ENCODE results near the gene ME1.

Gene ME1

DNA sequence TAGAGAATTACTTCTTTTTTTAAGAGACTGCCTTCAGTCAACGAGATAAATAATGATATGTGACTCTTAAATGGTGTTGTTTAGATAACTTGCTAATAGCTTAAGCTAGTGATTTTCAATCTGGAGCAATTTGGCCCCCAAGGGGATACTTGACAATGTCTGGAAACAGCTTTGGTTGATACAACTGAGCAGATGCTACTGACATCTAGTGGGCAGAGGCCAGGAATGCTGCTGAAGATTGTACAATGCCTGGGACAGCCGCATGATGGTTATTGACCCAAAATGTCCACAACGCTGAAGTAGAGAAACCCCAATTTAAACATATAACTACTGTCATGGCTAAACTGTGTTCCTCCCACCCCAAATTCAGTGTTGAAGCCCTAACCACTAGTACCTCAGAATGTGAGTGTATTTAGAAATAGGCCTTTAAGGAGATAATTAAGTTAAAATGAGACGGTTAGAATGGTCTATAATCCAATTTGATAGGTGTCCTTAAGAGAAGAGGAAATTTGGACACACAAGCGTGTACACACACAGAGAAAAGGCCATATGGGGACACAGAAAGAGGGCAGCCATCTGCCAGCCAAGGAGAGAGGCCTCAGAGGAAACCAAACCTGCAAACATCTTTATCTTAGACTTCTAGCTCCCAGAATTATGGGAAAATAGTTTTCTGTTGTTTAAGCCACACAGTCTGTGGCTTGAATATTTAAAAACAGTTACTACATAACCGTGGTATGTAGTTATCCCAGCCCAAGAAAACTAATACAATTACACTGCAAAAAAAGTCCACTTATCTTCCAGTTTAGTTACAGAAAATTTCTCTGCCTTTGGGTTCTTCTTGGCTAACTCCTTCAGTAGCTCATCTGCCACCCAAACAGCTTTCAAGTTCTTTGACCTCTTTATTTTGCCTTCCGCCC lies 215.5 kb downstream of the ME1 start:
- TF ChIP-seq CTCF (IDR thresholded peaks at IDR 0.05; ENCODE audit: low read depth, low read length, missing control alignments) = peak; percentile 94
- peak; percentile 63 for DNase-seq (ENCODE audit: low read depth)
- in situ Hi-C loops (cut with HindIII; ENCODE audit: low sequenced_read_pairs) = no loop called here
- no peak overlapping the region for H3K4me3 ChIP-seq (ENCODE audit: low read depth, low read length)

DNA sequence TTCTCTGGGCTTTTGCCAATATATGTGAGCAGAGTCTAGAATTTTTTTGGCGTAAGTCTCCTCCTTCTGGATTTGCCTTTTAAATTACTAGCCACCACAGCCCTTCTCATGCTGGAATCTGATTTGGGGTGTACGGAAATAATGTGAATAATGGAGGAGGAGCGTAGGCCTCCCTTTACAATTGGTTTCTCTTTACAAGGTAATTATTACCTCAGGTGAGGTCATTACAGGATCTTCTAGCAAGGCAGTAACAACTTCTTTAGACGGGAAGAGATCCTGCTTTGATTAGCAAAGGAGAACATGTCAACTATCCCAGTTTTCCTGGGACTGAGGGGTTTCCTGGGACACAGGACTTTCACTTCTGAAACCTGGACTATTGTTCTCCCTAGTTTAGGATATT lies 228.8 kb downstream of the ME1 start:
- no peak for DNase-seq (ENCODE audit: low read depth)
- no peak overlapping the region for H3K4me3 ChIP-seq (ENCODE audit: low read depth, low read length)
- in situ Hi-C loops (cut with HindIII; ENCODE audit: low sequenced_read_pairs) = no loop called here
- no peak for TF ChIP-seq CTCF (IDR thresholded peaks at IDR 0.05; ENCODE audit: low read depth, low read length, missing control alignments)

DNA sequence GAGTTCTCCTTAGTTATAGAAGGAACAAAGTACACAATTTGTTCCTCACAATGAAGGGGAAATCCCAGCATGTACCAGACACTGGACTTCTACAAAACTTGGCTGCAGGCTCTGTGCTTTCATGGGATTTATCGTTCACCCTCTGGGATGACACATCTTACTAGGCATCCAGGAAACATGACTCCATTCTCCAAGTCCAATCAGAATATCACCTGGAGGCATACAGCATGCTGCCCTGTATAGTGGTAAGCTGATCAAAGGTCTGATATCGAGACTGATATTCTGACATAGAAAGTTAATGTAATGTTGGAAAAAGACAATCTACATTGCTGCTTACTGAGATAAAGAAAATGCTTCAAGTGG lies 231.0 kb downstream of the ME1 start:
- no peak overlapping the region for H3K4me3 ChIP-seq (ENCODE audit: low read depth, low read length)
- in situ Hi-C loops (cut with HindIII; ENCODE audit: low sequenced_read_pairs) = no loop called here
- no peak for TF ChIP-seq CTCF (IDR thresholded peaks at IDR 0.05; ENCODE audit: low read depth, low read length, missing control alignments)
- peak; percentile 41 for DNase-seq (ENCODE audit: low read depth)

GRCh38 chr6:83199173-83199862 lies 231.5 kb downstream of the ME1 start:
- DNase-seq (ENCODE audit: low read depth) = no peak

DNA sequence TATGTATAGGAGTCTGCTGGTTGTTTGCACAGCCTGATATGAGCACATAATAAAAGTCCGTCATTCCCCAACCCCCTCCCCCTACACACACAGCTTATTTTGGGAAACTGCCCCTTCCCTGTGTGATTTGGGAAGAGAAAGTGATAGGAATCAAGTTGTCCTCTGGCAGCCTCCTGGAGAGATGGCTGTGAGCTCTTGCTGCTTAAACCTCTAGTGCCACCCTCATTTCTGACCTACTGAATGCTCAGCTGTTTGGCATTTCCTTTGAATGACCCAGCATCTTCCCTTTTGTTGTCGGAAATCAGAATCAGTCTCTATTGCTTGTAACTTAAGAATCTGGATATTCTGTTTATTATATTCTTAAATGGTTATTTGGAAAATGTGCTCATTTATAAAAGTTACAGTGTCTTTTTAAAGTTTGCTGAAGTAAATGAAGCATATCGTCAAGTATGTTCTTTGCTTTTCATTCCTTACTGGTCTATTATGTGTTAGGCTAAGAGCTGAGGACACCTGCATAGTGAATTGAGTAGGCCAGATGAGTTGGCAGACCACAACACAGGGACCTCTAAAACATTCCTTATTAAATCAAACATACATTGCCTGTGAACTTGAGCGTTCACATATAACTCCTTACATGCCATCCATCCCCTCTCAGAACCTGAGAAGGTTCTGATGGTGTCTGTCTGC lies 232.2 kb downstream of the ME1 start:
- TF ChIP-seq CTCF (IDR thresholded peaks at IDR 0.05; ENCODE audit: low read depth, low read length, missing control alignments) = no peak
- DNase-seq (ENCODE audit: low read depth) = no peak
- H3K4me3 ChIP-seq (ENCODE audit: low read depth, low read length) = no peak overlapping the region
- in situ Hi-C loops (cut with HindIII; ENCODE audit: low sequenced_read_pairs) = no loop called here

More at GRCh38 chr6:83199173-83199862, 231.5 kb downstream of the ME1 start:
- in situ Hi-C loops (cut with HindIII; ENCODE audit: low sequenced_read_pairs) = no loop called here
- TF ChIP-seq CTCF (IDR thresholded peaks at IDR 0.05; ENCODE audit: low read depth, low read length, missing control alignments) = no peak
- H3K4me3 ChIP-seq (ENCODE audit: low read depth, low read length) = no peak overlapping the region

- DNase-seq (ENCODE audit: low read depth) = no peak
- in situ Hi-C loops (cut with HindIII; ENCODE audit: low sequenced_read_pairs) = no loop called here
- H3K4me3 ChIP-seq (ENCODE audit: low read depth, low read length) = peak overlapping the region; percentile 90
- no peak for TF ChIP-seq CTCF (IDR thresholded peaks at IDR 0.05; ENCODE audit: low read depth, low read length, missing control alignments)
These were observed 236.9 kb downstream of the ME1 start for GRCh38 chr6:83193747-83194566.
